HG03095 (cell line): ENCODE data around the gene SLC13A2.
"Not testable (repeated sequence)": the region's sequence is repeated elsewhere in the genome, so short reads cannot be mapped to it uniquely, and the experiment has no call there.

ENCODE experiments used
- ATAC-seq: cut with Tn5 transposase; IDR thresholded peaks from one replicate; pipeline ENCODE4 v1.9.1; 2021; ENCODE audit warnings: moderate library complexity; ENCODE audit not compliant: unreplicated experiment

Gene SLC13A2, protein sequence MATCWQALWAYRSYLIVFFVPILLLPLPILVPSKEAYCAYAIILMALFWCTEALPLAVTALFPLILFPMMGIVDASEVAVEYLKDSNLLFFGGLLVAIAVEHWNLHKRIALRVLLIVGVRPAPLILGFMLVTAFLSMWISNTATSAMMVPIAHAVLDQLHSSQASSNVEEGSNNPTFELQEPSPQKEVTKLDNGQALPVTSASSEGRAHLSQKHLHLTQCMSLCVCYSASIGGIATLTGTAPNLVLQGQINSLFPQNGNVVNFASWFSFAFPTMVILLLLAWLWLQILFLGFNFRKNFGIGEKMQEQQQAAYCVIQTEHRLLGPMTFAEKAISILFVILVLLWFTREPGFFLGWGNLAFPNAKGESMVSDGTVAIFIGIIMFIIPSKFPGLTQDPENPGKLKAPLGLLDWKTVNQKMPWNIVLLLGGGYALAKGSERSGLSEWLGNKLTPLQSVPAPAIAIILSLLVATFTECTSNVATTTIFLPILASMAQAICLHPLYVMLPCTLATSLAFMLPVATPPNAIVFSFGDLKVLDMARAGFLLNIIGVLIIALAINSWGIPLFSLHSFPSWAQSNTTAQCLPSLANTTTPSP

DNA sequence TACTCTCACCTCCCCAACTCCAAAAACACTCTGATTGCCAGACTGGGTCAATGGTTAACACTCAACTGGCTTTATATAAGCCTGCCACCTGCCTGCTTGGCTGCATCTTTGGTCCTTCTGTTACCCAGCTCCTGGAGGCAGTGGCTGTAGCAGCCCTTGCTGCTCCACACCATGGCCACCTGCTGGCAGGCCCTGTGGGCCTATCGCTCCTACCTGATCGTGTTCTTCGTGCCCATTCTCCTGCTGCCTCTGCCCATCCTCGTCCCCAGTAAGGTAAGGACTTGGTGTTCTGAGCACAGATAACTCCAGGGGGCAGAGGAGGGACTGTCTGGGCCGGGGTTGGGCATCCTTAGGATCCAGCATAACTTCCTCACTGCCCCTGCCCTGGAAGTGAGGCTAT is at the start of gene SLC13A2:
TSS of gene SLC13A2 (plus strand) at position 103 of the 400 bp plus-strand sequence. CDS start at position 172, 69 bp downstream.
- ATAC-seq = no peak

DNA sequence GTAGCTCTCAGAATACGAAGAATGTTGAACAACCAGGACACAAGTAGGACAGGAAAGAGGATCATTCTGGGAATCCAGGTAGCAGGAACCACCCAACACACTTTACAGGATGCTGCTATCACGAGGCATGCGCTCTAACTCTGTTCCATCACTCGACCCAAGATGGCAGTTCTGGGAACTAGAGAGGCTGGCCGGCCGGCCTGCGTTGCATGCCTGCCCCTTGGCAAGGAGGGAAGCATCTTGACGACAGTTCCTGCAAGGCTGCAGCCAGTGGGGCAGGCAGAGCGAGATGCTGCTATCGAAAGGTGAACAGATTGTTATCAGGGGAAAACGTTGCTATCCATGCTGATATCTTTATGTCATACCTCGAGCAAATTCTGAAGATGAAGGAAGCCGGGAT is 48.2 kb upstream of the SLC13A2 start:
- ATAC-seq = no peak

DNA sequence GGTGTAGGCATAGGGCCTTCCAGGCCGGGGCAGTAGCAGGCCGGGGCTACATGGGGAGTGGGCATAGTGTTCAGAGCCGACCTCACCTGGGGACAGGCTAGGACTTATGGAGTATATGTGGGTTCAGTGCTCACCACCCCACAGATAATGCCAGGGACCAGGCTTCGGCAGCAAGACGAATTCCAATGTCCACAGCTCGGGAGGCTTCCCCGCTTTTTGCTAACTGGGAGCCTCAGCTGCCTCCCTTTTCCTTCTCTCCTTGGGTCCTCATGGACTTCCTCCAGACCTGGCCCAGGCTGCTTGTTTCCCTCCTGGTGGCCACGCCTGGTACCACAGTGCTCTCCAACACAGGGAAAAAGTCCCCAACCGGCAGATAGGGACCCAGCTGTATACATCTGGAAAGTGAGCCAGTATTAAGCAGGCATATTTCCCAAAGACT is 47.3 kb upstream of the SLC13A2 start:
- ATAC-seq = no peak

DNA sequence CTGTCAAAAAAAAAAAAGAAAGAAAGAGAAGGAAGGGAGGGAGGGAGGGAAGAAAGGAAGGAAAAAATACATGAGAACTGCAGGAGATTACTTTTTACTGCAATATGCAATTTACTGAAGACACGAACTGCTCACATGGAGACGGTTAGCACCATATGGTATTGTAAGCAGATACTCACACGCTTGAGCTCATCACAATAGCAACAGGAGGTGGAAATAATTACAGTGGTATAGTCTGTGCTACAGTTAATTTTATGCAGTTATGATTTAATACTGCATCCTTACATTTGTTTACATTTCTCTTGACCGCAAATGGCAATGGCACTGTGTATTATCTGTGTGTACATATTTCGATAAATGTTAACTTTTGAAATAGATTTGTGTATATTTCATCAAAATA is 46.1 kb upstream of the SLC13A2 start:
- no peak for ATAC-seq

DNA sequence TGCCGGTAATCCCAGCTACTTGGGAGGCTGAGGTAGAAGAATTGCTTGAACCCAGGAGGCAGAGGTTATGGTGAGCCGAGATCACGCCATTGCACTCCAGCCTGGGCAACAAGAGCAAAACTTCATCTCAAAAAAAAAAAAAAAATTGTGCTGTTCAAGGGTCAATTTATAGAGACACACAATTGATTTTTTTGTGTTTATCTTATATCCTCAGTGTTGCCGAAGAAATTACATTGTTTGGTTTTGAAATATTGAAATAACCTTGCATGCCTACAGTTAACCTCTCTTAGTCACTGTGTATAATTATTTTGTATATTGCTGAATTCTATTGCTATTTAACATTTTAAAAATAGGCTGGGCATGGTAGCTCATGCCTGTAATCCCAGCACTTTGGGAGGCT is 45.5 kb upstream of the SLC13A2 start:
- not testable (repeated sequence) for ATAC-seq

DNA sequence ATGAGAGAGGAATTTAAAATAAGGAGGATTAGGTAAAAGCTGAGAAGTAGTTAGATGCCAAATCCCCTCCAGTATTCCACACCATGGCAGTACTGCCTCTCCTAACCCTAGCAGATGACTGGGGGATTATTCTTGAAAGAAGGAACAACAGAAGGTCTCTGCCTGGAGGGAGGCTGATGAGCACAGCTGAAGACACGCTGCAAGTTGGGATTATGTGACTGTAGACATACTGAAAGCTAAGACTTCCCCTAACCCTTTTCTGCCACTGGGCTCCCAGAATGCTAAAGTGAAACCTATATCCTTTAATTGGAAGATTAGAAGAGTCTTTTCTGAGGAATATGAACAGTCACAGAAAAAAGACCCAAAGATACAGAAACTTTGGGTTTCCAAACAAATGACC is 39.7 kb upstream of the SLC13A2 start:
- ATAC-seq = no peak

DNA sequence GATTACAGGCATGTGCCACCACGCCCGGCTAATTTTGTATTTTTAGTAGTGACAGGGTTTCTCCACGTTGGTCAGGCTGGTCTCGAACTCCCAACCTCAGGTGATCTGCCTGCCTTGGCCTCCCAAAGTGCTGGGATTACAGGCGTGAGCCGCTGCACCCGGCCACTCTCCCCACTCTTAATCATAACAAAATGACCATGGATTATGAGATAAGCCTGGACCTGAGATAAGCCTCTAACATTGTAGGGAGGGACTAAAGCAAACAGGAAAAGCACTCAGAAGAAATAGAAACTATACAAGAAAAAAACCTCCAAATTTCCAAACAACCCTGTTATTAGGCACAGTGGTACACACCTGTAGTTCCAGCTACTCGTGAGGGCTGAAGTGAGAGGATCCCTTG is 39.1 kb upstream of the SLC13A2 start:
- ATAC-seq = not testable (repeated sequence)

DNA sequence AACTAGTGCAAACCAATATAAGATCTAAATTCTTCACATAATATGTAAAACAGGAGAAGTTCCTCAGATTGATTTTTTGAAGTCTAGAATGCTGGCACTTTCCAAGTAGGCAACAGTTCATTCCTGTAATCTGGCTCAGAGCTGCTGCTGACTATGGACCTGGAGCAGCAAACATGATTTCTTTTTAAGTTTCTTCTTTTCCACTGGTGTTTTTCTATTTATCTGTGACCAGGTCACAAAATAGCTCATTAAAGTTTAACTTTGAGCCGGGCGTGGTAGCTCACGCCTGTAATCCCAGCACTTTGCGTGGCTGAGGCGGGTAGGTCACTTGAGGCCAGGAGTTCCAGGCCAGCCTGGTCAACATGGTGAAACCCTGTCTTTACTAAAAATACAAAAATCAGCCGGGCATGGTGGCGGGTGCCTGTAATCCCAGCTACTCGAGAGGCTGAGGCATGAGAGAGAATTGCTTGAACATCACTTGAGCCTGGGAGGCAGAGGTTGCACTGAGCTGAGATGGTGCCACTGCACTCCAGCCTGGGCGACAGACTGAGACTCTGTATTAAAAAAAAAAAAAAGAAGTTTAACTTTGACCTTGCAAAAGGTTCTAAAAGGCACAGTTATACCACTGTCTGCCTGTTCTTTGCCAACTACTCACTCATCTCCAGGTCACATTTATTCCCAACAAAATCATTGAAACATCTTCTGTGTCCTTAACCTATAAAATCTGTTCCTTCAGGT is 29.4 kb upstream of the SLC13A2 start:
- no peak for ATAC-seq

DNA sequence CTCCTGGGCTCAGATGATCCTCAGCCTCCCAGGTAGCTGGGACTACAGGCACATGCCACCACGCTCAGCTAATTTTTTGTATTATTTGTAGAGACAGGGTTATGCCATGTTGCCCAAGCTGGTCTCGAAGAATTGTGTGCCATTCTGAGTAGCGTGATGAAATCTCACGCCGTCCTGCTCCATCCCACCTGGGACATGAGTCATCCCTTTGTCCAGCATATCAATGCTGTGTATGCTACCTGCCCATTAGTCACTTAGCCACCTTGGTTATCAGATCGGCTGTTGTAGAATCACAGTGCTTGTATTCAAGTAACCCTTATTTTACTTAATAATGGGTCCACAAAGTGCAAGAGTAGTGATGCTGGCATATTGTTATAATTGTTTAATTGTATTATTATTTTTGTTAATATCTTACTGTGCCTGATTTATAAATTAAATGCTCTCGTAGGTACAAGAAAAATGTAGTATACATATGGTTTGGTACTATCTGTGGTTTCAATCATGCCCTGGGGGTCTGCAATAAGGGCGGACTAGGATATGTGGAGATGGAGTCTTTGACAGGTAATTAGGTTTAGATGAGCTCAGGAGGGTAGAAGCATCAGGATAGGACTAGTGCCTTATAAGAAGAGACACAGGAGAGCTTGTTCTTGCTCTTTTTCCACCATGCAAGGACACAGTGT is 26.6 kb upstream of the SLC13A2 start:
- no peak for ATAC-seq

DNA sequence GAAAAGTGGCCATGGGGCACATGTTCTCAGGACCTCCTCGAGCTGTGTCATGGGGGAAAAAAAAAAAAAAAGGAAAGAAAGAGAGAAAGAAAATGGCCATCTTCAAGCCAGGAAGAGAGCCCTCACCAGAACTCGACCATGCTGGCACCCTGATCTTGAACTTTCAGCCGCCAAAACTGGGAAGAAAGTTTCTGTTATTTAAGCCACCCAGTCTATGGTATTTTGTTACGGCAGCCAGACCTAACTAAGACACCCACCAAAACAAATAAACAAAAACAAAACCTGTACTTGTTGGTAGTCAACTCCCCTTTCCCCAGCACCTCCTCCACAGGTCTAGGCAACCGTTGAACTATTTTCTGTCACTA is 26.1 kb upstream of the SLC13A2 start:
- ATAC-seq = no peak

DNA sequence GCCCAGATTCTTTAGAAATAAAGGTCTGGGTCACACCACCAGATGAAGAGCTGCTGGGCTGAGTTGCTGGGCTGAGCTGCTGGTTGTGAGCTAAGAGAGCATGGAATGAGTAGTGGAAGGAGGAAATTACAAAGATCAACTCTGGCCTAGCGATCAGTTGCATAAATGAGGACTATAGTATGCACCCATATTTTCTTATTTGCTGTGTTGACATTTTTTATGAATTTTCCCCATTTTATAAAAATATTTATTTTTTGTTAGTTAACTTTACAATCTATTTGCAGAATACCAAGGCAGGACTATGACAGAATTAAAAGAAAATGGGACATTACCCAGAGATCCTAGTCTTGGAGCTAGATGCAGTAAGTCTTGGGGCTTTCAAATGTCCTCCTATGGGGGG is 23.6 kb upstream of the SLC13A2 start:
- no peak for ATAC-seq

DNA sequence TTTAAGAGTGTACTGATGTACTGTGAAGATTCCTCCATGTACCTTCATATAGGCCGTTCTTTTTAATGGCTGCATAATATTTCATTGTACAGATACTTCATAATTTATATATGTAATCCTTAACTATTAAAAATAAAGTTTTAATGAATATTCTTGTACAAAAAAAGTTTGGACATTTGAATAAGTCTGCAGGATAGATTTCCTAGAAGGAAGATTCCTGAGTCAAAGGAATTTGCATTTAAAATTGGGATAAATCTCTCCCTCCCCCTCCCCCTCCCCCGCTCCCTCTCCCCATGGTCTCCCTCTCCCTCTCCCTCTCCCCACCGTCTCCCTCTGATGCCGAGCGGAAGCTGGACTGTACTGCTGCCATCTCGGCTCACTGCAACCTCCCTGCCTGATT is 15.6 kb upstream of the SLC13A2 start:
- ATAC-seq = no peak

DNA sequence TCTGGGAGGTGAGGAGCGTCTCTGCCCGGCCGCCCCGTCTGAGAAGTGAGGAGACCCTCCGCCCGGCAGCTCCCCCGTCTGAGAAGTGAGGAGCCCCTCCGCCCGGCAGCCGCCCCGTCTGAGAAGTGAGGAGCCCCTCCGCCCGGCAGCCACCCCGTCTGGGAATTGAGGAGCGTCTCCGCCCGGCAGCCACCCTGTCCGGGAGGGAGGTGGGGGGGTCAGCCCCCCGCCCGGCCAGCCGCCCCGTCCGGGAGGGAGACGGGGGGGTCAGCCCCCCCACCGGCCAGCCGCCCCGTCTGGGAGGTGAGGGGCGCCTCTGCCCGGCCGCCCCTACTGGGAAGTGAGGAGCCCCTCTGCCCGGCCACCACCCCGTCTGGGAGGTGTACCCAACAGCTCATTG is 14.6 kb upstream of the SLC13A2 start:
- ATAC-seq = not testable (repeated sequence)

DNA sequence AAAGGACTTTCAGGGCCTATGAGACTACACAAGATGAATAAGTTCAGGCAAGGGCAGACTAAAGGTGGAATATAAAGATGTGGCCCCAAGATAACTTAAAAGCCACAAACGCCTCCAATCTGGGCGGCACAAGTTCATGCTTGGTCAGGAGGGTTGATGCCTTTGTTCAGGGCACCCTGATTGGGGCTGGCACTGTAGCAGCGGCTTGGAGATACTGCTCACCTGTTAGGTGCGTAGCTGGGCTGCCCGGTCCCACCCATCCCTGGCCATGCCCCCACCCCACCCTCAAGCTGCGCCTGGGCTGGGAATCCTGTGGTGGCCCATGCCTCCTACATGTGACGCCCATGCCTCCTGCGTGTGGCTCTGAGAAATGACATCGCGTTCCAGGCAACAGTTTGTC is 12.5 kb upstream of the SLC13A2 start:
- no peak for ATAC-seq

DNA sequence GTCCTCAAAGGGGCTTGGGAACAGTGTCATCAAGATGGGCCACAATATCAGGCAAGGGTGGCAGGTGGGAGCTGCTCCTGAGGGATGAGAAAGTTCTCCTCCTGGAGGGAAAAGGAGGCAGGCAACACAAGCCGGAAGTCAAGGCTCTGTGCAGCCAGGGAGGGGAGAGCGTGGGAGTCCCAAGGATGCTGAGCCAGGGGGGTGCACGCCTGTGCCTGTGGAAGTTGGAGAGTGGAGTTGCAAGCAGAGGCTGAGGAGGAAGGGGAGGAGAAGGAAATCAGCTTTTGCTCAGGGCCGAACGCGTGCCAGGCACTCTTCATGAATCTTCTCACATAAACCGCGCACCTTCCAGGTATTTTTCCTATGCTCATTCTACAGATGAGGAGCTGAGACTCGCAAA is 7.4 kb upstream of the SLC13A2 start:
- no peak for ATAC-seq

DNA sequence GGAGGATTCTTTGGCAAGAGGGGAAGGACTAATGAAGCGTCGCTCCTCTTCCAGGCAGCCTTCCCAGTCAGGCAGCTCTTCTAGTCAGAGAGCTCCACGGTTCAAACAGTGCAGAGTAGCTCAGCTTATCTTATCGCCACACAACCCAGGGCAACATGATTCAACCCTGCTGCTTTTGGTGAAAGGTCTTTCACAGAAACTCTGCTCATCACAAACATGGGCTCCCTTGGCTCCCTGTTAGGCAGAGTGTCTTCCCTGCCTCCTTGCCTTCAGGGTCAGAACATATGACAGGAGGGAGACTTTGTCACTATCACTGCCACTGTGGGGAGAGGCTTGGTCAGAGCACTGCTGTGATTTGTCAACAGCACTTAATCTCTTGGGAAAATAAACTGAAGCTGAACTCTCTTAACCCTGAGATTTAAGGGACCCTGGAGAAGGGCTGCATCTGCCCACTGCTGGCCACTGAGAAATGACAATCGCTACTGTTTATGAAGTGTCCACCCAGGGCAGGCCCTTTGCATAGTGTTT is 6.9 kb upstream of the SLC13A2 start:
- no peak for ATAC-seq

DNA sequence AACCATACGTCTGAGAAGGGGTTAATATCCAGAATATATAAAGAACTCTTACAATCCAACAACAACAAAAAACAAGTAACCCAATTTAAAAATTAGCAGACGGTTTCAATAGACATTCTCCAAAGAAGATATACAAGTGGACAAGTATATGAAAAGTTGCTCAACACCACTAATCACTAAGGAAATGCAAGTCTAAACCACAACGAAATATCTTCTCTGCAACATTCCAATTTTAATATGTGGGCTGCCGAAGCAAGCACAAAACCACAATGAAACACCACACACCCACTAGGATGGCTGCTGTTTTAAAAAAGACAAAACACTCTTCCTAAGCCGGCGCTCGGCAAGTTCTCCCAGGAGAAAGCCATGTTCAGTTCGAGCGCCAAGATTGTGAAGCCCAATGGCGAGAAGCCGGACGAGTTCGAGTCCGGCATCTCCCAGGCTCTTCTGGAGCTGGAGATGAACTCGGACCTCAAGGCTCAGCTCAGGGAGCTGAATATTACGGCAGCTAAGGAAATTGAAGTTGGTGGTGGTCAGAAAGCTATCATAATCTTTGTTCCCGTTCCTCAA is 5.9 kb upstream of the SLC13A2 start:
- no peak for ATAC-seq

DNA sequence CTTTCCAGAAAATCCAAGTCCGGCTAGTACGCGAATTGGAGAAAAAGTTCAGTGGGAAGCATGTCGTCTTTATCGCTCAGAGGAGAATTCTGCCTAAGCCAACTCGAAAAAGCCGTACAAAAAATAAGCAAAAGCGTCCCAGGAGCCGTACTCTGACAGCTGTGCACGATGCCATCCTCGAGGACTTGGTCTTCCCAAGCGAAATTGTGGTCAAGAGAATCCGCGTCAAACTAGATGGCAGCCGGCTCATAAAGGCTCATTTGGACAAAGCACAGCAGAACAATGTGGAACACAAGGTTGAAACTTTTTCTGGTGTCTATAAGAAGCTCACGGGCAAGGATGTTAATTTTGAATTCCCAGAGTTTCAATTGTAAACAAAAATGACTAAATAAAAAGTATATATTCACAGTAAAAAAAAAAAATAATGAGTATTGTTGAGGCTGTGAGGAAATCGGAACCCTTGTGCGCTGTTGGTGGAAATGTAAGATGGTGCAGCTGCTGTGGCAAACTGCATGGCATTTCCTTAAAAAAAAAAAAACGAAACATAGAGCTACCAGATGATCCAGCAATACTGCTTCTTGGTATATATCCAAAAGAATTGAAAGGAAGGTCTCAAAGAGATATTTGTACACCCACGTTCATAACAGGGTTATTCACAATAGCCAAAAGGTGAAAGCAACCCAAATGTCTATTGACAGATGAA is 5.3 kb upstream of the SLC13A2 start:
- not testable (repeated sequence) for ATAC-seq

DNA sequence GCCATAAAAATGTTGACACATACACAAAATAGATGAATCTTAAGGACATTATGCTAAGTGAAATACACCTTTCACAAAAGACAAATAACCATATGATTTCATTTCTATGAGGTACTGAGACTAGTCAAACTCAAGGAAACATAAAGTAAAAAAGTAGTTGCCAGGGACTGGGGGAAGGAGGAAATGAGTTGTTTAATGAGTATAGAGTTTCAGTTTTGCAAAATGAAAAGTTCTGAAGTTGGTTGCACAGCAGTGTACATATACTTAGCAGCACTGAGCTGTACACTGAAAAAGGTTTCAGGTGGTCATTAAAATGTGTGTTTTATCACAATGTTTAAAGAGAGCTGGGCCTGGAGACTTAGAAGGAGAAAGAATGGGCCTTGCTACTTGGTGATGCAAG is 4.7 kb upstream of the SLC13A2 start:
- no peak for ATAC-seq

DNA sequence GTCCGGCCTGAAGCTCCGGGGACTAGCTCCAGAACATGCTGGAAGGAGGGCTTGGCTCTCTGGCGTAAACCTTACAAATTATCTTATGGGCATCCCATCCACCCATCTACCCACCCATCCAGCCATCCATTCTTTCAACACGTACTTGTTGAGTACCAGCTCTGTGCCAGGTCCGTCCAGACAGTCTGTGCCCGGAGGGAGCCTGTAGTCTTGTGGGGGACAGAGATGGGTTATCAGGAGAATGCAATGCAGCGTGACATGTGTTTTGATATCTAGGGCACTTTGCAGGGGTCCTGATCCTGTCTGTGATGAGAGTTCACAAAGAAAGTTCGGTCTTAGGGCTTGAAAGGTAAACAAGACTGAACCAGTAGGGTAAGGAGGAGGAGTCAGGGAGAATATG is 4.1 kb upstream of the SLC13A2 start:
- no peak for ATAC-seq
